Coronary artery (tissue), 2 donors: ENCODE data around the gene RPL36A.

ENCODE experiments used
- DNase-seq: peaks from one replicate; pipeline ENCODE4 v3.0.0-alpha.2; 2017; ENCODE audit warnings: low spot score
- H3K27ac ChIP-seq, 2 donors: fragments of 200-600 bp; sonication (generic); one replicate each; pipeline ENCODE4 v1.5.1; 2016 to 2019
- H3K4me3 ChIP-seq: fragments of 200-600 bp; sonication (generic); 2 replicates; pipeline ENCODE4 v1.5.1; 2016; ENCODE audit warnings: mild to moderate bottlenecking, moderate library complexity
- TF ChIP-seq, protein P1 (sequence below): fragments of 200-600 bp; sonication (generic); IDR thresholded peaks from one replicate; pipeline ENCODE4 v1.5.1; 2019; ENCODE audit warnings: antibody characterized with exemption

RPL36A gene

DNA sequence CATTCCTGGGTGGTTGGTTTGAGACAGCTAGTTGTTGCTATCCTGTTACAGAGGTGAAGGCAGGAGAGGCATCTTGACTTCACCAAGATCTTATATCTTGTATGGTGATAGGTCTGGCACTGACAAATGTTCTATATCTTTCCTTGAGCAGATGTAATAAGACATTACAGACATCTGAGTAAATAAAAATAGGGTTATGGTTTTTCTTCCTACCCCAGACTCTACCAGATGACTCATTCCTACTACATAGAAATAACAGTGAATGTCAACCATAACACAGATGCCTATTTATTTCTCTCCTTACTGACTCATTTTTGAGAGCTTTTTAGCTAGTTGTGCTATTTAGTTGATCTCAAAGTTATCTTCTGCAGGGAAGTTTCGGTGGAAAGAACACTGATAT is 39.1 kb downstream of the RPL36A start:
- no peak for DNase-seq
- Histone ChIP-seq H3K4me3 (no peak overlapping the region), H3K27ac (no peak overlapping the region)
- TF ChIP-seq, protein P1, sequence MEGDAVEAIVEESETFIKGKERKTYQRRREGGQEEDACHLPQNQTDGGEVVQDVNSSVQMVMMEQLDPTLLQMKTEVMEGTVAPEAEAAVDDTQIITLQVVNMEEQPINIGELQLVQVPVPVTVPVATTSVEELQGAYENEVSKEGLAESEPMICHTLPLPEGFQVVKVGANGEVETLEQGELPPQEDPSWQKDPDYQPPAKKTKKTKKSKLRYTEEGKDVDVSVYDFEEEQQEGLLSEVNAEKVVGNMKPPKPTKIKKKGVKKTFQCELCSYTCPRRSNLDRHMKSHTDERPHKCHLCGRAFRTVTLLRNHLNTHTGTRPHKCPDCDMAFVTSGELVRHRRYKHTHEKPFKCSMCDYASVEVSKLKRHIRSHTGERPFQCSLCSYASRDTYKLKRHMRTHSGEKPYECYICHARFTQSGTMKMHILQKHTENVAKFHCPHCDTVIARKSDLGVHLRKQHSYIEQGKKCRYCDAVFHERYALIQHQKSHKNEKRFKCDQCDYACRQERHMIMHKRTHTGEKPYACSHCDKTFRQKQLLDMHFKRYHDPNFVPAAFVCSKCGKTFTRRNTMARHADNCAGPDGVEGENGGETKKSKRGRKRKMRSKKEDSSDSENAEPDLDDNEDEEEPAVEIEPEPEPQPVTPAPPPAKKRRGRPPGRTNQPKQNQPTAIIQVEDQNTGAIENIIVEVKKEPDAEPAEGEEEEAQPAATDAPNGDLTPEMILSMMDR: no peak

DNA sequence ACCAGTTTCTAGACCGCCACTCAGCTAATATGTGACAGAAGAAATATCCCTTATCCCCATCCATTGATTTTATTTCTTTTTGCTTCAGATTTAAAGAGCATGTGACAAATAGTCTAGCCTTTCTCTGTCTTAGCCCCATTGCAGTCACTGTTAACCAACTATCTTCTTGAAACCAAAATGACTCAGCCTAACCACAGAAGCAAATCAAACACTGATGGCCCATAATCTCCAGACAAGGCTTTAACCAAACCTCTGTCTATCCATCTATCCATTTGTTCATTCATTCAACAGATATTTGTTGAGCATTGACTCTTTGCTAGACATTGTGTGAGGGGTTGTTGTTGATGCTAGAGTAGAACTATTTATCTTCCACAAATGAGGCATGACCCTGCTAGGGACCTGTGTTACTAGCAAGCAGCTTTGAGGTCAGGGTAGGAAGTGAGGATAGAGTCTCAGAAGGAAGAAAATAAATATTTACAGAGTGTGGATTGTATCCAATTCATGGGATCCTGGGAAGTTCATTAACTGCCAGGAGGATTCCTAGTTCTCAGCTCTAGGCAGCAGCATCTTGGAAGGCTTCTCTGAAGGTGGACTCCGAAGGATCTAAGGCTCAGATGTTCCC is 39.8 kb downstream of the RPL36A start:
- TF ChIP-seq, protein P1: no peak
- no peak for DNase-seq
- H3K4me3 ChIP-seq: no peak overlapping the region

DNA sequence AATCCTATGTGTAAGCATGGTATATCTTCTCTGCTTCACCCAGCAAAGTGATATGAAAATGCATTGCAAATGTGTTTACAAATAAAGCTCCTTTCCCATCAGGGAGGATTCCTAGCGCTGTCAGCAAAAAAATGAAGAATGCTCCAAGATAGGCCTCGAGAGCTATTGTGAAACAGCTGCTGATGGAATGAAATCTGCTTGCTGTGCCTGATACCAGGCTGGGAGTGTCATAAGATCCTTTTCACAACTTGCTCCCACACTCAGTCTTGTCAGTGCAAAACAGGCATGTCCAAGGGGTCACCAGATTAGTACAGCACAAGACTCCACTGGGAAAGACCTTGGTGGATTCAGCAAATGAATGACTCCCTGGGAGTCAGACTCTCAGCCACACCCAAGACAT is 51.3 kb downstream of the RPL36A start:
- Histone ChIP-seq H3K4me3 (no peak overlapping the region), H3K27ac (no peak overlapping the region)
- TF ChIP-seq, protein P1: no peak
- DNase-seq: no peak

More for the DNA sequence above, 39.8 kb downstream of the RPL36A start:
- H3K27ac ChIP-seq: no peak overlapping the region
